Measurements from ENCODE around the gene RANBP3L. TPM values are rescaled to one million over a fixed set of nuclear protein-coding genes. Genes with fewer than 3 reads are reported as not detected.

RANBP3L gene
- polyA plus RNA-seq, 1 of the 3 experiments (the other 2 are of a cell fraction) = not detected

GRCh38 chr5:36267905-36268304 is 33.8 kb downstream of the RANBP3L start:
- no peak overlapping the region for H3K4me2 ChIP-seq
- no peaks in the 10 kb centered on the region for H3K79me2 ChIP-seq (ENCODE audit: insufficient read depth)
- H3K27me3 ChIP-seq (ENCODE audit: insufficient read depth) = no peaks in the 10 kb centered on the region
- no peaks in the 10 kb centered on the region for H3F3A ChIP-seq (replicated peaks; ENCODE audit: insufficient read depth)
- no peak for TF ChIP-seq RCOR1 (IDR thresholded peaks at IDR 0.05; ENCODE audit: low read length)
- no peak for TF ChIP-seq RXRA (IDR thresholded peaks at IDR 0.05; ENCODE audit: borderline replicate concordance, low read depth)
- TF ChIP-seq GABPA (IDR thresholded peaks at IDR 0.05; ENCODE audit: low read depth) = no peak
- no peak for TF ChIP-seq EP300 (IDR thresholded peaks at IDR 0.05; ENCODE audit: borderline replicate concordance in 1 of 2, low read depth in 1 of 2, low read length in 1 of 2)
- no peak for TF ChIP-seq EZH2phosphoT487 (IDR thresholded peaks at IDR 0.05; ENCODE audit: borderline replicate concordance, low read depth)
- TF ChIP-seq USF1 (IDR thresholded peaks at IDR 0.05; ENCODE audit: borderline replicate concordance, low read depth) = no peak
- no peak for TF ChIP-seq PBX3 (IDR thresholded peaks at IDR 0.05)
- no peak for TF ChIP-seq MEF2A (IDR thresholded peaks at IDR 0.05; ENCODE audit: borderline replicate concordance, low read depth)
- no peak for TF ChIP-seq USF2 (IDR thresholded peaks at IDR 0.05; ENCODE audit: borderline replicate concordance, low read depth, low read length)
- TF ChIP-seq TEAD4 (IDR thresholded peaks at IDR 0.05; ENCODE audit: borderline replicate concordance, insufficient read depth) = no peak
- no peak for TF ChIP-seq CHD2 (IDR thresholded peaks at IDR 0.05; ENCODE audit: low read length, partially characterized antibody)
- TF ChIP-seq CTCF (IDR thresholded peaks at IDR 0.05) = no peak
- no peak for TF ChIP-seq TAF1 (IDR thresholded peaks at IDR 0.05; ENCODE audit: borderline replicate concordance, low read depth, low read length)
- no peak overlapping the region for H3K4me3 ChIP-seq (ENCODE audit: low read depth in 2 of 2, low read length in 1 of 2)
- DNase-seq = no peak
- 86% methylated on average over 3 of the region's 3 CpGs for WGBS (ENCODE audit: low lambda C conversion rate)
- H3K9me3 ChIP-seq = no peaks in the 10 kb centered on the region
- no peak overlapping the region for H2AFZ ChIP-seq (ENCODE audit: low read depth)
- H3K36me3 ChIP-seq (replicated peaks in 1 of 2; ENCODE audit: control insufficient read depth in 1 of 2, insufficient read depth in 2 of 2, low read length in 1 of 2) = no peaks in the 10 kb centered on the region
- no peaks in the 10 kb centered on the region for H4K20me1 ChIP-seq (ENCODE audit: insufficient read depth)
- POLR2A ChIA-PET = interaction anchor here (0.6 kb wide), 1 partner anchor 22 kb away, joined by 3 read pairs; no protein-coding TSS in a partner anchor
- H3K4me1 ChIP-seq (ENCODE audit: control insufficient read depth in 1 of 2, insufficient read depth in 2 of 2, low read depth in 1 of 2, low read length in 1 of 2) = no peaks in the 10 kb centered on the region
- H3K9ac ChIP-seq = no peak overlapping the region
- CTCF ChIA-PET = interaction anchor here (0.6 to 5.0 kb wide), 3 partner anchors 39 to 423 kb away, joined by 3 to 41 read pairs (median 4); no protein-coding TSS in a partner anchor
- H3K27ac ChIP-seq (ENCODE audit: low read depth in 2 of 2, low read length in 1 of 2) = no peak overlapping the region
- H3K9me2 ChIP-seq = no peaks in the 10 kb centered on the region
